ENCODE data around the gene UPK1B. TPM values are rescaled to one million over a fixed set of nuclear protein-coding genes. Genes with fewer than 3 reads are reported as not detected.

The UPK1B gene
- total and polyA plus RNA-seq, 8 donors = 0.91 to 6.6 (median 3.2) TPM

- Histone ChIP-seq H3K4me1 (peaks cover 0 to 4% (median 0%) of the 10 kb centered on the region in 3 donors), H3K4me3 (no peak overlapping the region), H3K27me3 (no peaks in the 10 kb centered on the region), H3K36me3 (peaks cover 3 to 53% (median 3%) of the 10 kb centered on the region in 3 donors), H3K9me3 (no peaks in the 10 kb centered on the region), H3K27ac (no peak overlapping the region)
- 95 to 96% methylated on average over 7 of the region's 7 CpGs for WGBS, 2 donors
- ATAC-seq = no peak
- no peak for TF ChIP-seq CTCF (IDR thresholded peaks at IDR 0.05)
- intact Hi-C loops (cut with DNase I) = no loop called here
- no peak for DNase-seq
- FAIRE-seq = no peak
These were observed 56.7 kb downstream of the UPK1B start for GRCh38 chr3:119230071-119230470.

DNA sequence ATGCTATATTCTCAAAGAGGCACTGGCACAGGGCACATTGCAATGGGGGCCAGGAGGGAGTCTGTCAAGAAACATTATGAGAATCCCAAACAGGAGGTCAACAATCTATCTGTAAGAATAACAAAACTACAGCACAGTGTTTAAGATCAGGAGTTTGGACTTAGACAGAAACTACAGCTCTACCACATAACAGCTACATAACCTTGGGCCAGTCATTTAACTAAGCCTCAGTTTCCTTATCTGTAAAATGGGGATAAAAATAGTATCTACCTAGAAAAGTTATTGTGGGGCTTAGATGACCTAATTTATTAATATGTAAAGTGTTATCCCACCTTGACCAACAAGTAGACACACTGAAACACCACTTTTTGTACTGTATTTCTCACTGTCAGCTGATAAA lies 57.3 kb downstream of the UPK1B start:
- ATAC-seq (no peak), FAIRE-seq (no peak), DNase-seq (no peak)
- peaks cover under 1 to 58% (median 3%) of the 10 kb centered on the region in 3 donors for H3K36me3 ChIP-seq
- H3K4me1 ChIP-seq = peaks cover 0 to 4% (median 0%) of the 10 kb centered on the region in 3 donors
- H3K27ac ChIP-seq = no peak overlapping the region
- H3K9me3 ChIP-seq = no peaks in the 10 kb centered on the region
- H3K4me3 ChIP-seq = no peak overlapping the region
- intact Hi-C loops (cut with DNase I) = no loop called here
- no peak for TF ChIP-seq CTCF (IDR thresholded peaks at IDR 0.05)
- H3K27me3 ChIP-seq = no peaks in the 10 kb centered on the region

GRCh38 chr3:119234610-119235009 lies 61.2 kb downstream of the UPK1B start:
- intact Hi-C loops (cut with DNase I) = no loop called here

DNA sequence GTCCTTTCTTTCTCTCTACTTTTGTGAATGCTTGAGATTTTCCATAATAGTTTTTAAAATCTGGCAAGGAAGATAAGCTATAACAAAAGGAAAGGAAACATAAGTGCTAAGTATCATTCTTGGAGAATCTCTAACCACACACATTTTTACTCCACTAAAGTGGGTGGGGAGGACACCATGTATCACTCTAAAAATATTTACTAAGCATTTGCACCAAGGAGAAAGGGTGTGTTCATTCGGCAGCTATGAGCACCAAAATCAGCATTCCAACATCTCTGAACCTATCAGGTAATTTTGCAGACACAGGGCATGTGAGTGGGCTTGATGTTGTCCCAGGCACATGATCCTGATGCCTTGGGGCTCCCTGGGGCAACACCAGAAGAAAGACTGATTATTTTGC lies 61.8 kb downstream of the UPK1B start:
- DNase-seq = no peak
- H3K27me3 ChIP-seq = no peaks in the 10 kb centered on the region
- H3K27ac ChIP-seq = no peak overlapping the region
- FAIRE-seq = no peak
- H3K4me1 ChIP-seq = peaks cover 14 to 16% (median 14%) of the 10 kb centered on the region in 3 donors
- peaks cover 0 to 39% (median 0%) of the 10 kb centered on the region in 3 donors for H3K36me3 ChIP-seq
- intact Hi-C loops (cut with DNase I) = no loop called here
- WGBS, 2 donors = 70 to 72% methylated on average over 1 of the region's 1 CpG
- H3K4me3 ChIP-seq = no peak overlapping the region
- TF ChIP-seq CTCF (IDR thresholded peaks at IDR 0.05) = no peak
- no peak for ATAC-seq
- H3K9me3 ChIP-seq = no peaks in the 10 kb centered on the region

More at GRCh38 chr3:119234610-119235009, 61.2 kb downstream of the UPK1B start:
- no peak for TF ChIP-seq CTCF (IDR thresholded peaks at IDR 0.05)
- peaks cover 14 to 16% (median 14%) of the 10 kb centered on the region in 3 donors for H3K4me1 ChIP-seq
- peaks cover 0 to 44% (median 0%) of the 10 kb centered on the region in 3 donors for H3K36me3 ChIP-seq
- WGBS, 2 donors = 88 to 97% methylated on average over 1 of the region's 1 CpG
- ATAC-seq (no peak), DNase-seq (no peak), FAIRE-seq (no peak)
- H3K4me3 ChIP-seq = no peak overlapping the region
- H3K27me3 ChIP-seq = no peaks in the 10 kb centered on the region
- H3K9me3 ChIP-seq = no peaks in the 10 kb centered on the region
- no peak overlapping the region for H3K27ac ChIP-seq

DNA sequence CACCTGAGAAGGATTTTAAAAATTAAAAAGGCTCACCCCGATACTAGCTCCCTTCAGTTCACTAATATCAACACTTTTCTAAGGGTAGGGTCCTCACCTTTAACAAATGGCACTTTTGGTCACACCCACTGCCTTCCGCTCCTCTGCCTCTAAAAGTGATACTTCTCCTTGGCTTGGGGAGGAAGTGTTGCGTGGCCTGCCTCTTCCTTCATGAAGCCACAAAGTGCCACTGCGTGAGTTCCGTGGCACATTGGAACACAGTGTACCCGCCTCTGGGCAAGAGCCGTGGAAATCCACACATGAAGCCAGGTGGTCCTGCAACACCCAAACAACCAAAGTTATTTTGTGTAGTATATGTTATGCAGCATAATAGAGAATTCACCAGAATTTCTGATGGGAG lies 63.4 kb downstream of the UPK1B start:
- 75 to 79% methylated on average over 7 of the region's 7 CpGs for WGBS, 2 donors
- H3K4me1 ChIP-seq = peaks cover 16 to 19% (median 19%) of the 10 kb centered on the region in 3 donors
- DNase-seq = no peak
- no peaks in the 10 kb centered on the region for H3K27me3 ChIP-seq
- peaks cover 0 to 36% (median 0%) of the 10 kb centered on the region in 3 donors for H3K36me3 ChIP-seq
- FAIRE-seq = no peak
- H3K4me3 ChIP-seq = no peak overlapping the region
- intact Hi-C loops (cut with DNase I) = no loop called here
- no peak for TF ChIP-seq CTCF (IDR thresholded peaks at IDR 0.05)
- no peaks in the 10 kb centered on the region for H3K9me3 ChIP-seq
- no peak overlapping the region for H3K27ac ChIP-seq
- ATAC-seq = no peak
